ENCODE data around the gene VOPP1.

- TF ChIP-seq CTCF (IDR thresholded peaks at IDR 0.05) (no peak), ZFX (IDR thresholded peaks at IDR 0.05; ENCODE audit: borderline replicate concordance) (no peak)
Observed at GRCh38 chr7:55500117-55500756, 72.1 kb downstream of the VOPP1 start.

All from 22Rv1 (cell line).